Measurements from ENCODE around the gene MAGI2. TPM values are rescaled to one million over a fixed set of nuclear protein-coding genes. Genes with fewer than 3 reads are reported as not detected.

The MAGI2 gene
- total and polyA plus RNA-seq, 2 donors from 2014 or later: 4.4 to 9.0 TPM

GRCh38 chr7:78071491-78072200, 1381.8 kb downstream of the MAGI2 start:
- FAIRE-seq (no peak), DNase-seq (no peak)
- no peak overlapping the region for H3K9ac ChIP-seq (ENCODE audit: low read length in 3 of 3)
- no peak overlapping the region for H3K4me3 ChIP-seq (ENCODE audit: low read length in 3 of 3)
- no peak overlapping the region for H3K27ac ChIP-seq (ENCODE audit: low read depth in 2 of 2, low read length in 2 of 2)
- TF ChIP-seq, protein P1, sequence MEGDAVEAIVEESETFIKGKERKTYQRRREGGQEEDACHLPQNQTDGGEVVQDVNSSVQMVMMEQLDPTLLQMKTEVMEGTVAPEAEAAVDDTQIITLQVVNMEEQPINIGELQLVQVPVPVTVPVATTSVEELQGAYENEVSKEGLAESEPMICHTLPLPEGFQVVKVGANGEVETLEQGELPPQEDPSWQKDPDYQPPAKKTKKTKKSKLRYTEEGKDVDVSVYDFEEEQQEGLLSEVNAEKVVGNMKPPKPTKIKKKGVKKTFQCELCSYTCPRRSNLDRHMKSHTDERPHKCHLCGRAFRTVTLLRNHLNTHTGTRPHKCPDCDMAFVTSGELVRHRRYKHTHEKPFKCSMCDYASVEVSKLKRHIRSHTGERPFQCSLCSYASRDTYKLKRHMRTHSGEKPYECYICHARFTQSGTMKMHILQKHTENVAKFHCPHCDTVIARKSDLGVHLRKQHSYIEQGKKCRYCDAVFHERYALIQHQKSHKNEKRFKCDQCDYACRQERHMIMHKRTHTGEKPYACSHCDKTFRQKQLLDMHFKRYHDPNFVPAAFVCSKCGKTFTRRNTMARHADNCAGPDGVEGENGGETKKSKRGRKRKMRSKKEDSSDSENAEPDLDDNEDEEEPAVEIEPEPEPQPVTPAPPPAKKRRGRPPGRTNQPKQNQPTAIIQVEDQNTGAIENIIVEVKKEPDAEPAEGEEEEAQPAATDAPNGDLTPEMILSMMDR (IDR thresholded peaks at IDR 0.05; ENCODE audit: borderline replicate concordance, extremely low read depth, insufficient read depth): no peak
- no peaks in the 10 kb centered on the region for H3K9me3 ChIP-seq (ENCODE audit: control insufficient read depth in 2 of 3, insufficient read depth in 1 of 3, low read length in 3 of 3)
- peaks cover 0 to 4% (median 0%) of the 10 kb centered on the region in 3 donors for H3K4me1 ChIP-seq (ENCODE audit: control insufficient read depth in 2 of 3, insufficient read depth in 2 of 3, low read depth in 1 of 3, low read length in 3 of 3)
- H3K36me3 ChIP-seq (ENCODE audit: control insufficient read depth in 2 of 3, insufficient read depth in 3 of 3, low read length in 3 of 3): no peaks in the 10 kb centered on the region
- H3K27me3 ChIP-seq (ENCODE audit: control insufficient read depth, insufficient read depth, low read length): no peaks in the 10 kb centered on the region
- intact Hi-C loops (cut with DNase I): no loop called here

DNA sequence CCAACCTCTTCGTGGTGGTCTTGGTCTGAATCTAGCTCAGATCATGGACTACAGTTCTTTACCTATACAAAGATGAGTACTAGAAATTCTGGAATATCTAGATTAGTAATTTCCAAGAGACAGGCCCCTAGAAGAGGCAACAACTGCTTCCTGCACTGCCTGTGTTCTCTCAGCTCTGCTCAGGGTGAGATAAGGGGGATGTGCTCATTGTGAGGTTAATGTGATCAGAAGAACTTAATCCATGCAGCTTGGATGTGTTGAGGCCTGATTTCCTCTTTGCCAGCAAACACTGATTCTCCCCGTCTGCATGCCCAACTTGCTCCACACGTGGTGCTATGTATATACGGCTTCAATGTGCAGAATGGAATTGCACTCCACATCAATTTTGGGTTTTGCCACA, 1386.9 kb downstream of the MAGI2 start:
- Histone ChIP-seq H3K9ac (ENCODE audit: low read length in 3 of 3) (no peak overlapping the region), H3K4me1 (ENCODE audit: control insufficient read depth in 2 of 3, insufficient read depth in 2 of 3, low read depth in 1 of 3, low read length in 3 of 3) (no peaks in the 10 kb centered on the region), H3K27ac (ENCODE audit: low read depth in 2 of 2, low read length in 2 of 2) (no peak overlapping the region), H3K36me3 (ENCODE audit: control insufficient read depth in 2 of 3, insufficient read depth in 3 of 3, low read length in 3 of 3) (no peaks in the 10 kb centered on the region), H3K4me3 (ENCODE audit: low read length in 3 of 3) (no peak overlapping the region), H3K9me3 (ENCODE audit: control insufficient read depth in 2 of 3, insufficient read depth in 1 of 3, low read length in 3 of 3) (no peaks in the 10 kb centered on the region), H3K27me3 (ENCODE audit: control insufficient read depth, insufficient read depth, low read length) (no peaks in the 10 kb centered on the region)
- TF ChIP-seq, protein P1 (IDR thresholded peaks at IDR 0.05; ENCODE audit: borderline replicate concordance, extremely low read depth, insufficient read depth): no peak
- intact Hi-C loops (cut with DNase I): no loop called here
- DNase-seq (no peak), FAIRE-seq (no peak)

- TF ChIP-seq, protein P1 (IDR thresholded peaks at IDR 0.05; ENCODE audit: borderline replicate concordance, extremely low read depth, insufficient read depth): no peak
- Histone ChIP-seq H3K36me3 (ENCODE audit: control insufficient read depth in 2 of 3, insufficient read depth in 3 of 3, low read length in 3 of 3) (no peaks in the 10 kb centered on the region), H3K4me3 (ENCODE audit: low read length in 3 of 3) (no peak overlapping the region), H3K4me1 (ENCODE audit: control insufficient read depth in 2 of 3, insufficient read depth in 2 of 3, low read depth in 1 of 3, low read length in 3 of 3) (no peaks in the 10 kb centered on the region), H3K9ac (ENCODE audit: low read length in 3 of 3) (no peak overlapping the region), H3K27ac (ENCODE audit: low read depth in 2 of 2, low read length in 2 of 2) (no peak overlapping the region), H3K27me3 (ENCODE audit: control insufficient read depth, insufficient read depth, low read length) (no peaks in the 10 kb centered on the region), H3K9me3 (ENCODE audit: control insufficient read depth in 2 of 3, insufficient read depth in 1 of 3, low read length in 3 of 3) (no peaks in the 10 kb centered on the region)
- DNase-seq (no peak), FAIRE-seq (no peak)
- intact Hi-C loops (cut with DNase I): no loop called here
Observed at GRCh38 chr7:78063758-78064157, 1389.7 kb downstream of the MAGI2 start.

GRCh38 chr7:78062214-78062613, 1391.3 kb downstream of the MAGI2 start:
- DNase-seq (no peak), FAIRE-seq (no peak)

More at GRCh38 chr7:78062214-78062613, 1391.3 kb downstream of the MAGI2 start:
- TF ChIP-seq, protein P1 (IDR thresholded peaks at IDR 0.05; ENCODE audit: borderline replicate concordance, extremely low read depth, insufficient read depth): no peak
- no peak overlapping the region for H3K27ac ChIP-seq (ENCODE audit: low read depth in 2 of 2, low read length in 2 of 2)
- intact Hi-C loops (cut with DNase I): no loop called here
- no peaks in the 10 kb centered on the region for H3K36me3 ChIP-seq (ENCODE audit: control insufficient read depth in 2 of 3, insufficient read depth in 3 of 3, low read length in 3 of 3)
- H3K9me3 ChIP-seq (ENCODE audit: control insufficient read depth in 2 of 3, insufficient read depth in 1 of 3, low read length in 3 of 3): no peaks in the 10 kb centered on the region
- H3K27me3 ChIP-seq (ENCODE audit: control insufficient read depth, insufficient read depth, low read length): no peaks in the 10 kb centered on the region
- no peaks in the 10 kb centered on the region for H3K4me1 ChIP-seq (ENCODE audit: control insufficient read depth in 2 of 3, insufficient read depth in 2 of 3, low read depth in 1 of 3, low read length in 3 of 3)
- no peak overlapping the region for H3K9ac ChIP-seq (ENCODE audit: low read length in 3 of 3)
- H3K4me3 ChIP-seq (ENCODE audit: low read length in 3 of 3): no peak overlapping the region
